Activated CD8-positive, alpha-beta memory T cell treated with anti-CD3 and anti-CD28 coated beads for 24 hours (primary cell): ENCODE measurements around the gene SIAE.
"Not testable (repeated sequence)": the region's sequence is repeated elsewhere in the genome, so short reads cannot be mapped to it uniquely, and the experiment has no call there.

ENCODE experiments used
- DNase-seq: peaks from one replicate; pipeline ENCODE4 v3.0.0-alpha.2; 2020

Gene SIAE

DNA sequence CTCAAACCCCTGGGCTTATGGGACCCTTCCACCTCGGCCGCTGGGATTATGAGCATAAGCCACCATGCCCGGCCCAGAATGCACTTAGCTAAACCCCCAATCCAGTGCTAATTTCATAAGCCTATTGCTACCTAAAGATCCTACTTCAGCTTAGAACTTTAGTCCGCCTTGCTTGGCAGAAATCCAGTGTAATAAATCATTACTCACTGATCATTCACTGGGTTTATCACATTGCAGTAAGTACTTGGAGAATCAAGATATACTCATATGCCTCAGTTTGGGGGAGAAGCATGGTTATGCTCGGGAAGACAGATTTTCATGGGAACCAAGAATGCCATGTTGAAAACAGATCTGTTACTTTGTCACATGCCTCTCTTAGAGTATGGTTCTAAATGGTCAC is 54.7 kb downstream of the SIAE start:
- no peak for DNase-seq

- DNase-seq = no peak
These were observed 60.8 kb downstream of the SIAE start for GRCh38 chr11:124612567-124613246.

GRCh38 chr11:124612045-124612444 is 61.5 kb downstream of the SIAE start:
- DNase-seq = no peak

DNA sequence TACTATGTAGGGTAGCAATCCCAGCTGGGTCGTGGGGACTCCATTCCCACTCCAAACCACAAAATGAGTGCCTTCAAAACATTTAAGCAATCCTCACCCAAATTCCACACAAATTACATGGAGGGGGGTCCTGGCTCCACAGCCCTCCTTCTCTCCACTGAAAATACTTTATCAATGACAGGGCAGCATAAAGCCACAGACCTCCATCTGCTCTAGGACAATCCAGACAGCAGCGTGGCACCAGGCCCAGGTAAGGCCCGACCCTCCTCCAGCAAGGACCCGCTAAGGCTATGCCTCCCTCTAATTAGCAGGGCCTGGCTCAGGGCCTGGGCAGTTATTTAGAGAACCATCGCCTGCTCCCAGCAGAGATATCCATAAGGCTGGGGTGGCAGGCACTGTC is 62.5 kb downstream of the SIAE start, which contains the start of gene PANX3:
TSS of gene PANX3 (plus strand) at position 365 of the 400 bp plus-strand sequence. CDS start 129 bp downstream, outside the sequence.
- no peak for DNase-seq

DNA sequence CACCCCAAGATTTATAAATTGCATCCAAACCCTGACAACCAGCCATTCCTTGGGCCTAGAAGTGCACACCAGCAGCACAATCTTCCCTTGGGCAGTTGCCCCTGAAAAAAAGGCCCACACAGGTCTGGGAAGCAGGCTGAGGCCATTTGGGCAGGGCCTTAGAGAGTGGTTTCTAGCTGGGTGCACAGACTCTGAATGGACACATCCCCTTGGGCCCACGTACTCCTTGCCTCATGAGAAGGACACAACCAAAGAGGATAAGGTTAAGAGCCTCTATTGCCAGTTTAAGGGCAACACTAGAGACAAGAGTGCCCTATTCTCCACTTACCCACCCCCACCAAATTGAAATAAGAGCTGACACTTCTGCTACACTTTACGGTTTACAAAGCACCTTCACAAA is 63.2 kb downstream of the SIAE start:
- no peak for DNase-seq

DNA sequence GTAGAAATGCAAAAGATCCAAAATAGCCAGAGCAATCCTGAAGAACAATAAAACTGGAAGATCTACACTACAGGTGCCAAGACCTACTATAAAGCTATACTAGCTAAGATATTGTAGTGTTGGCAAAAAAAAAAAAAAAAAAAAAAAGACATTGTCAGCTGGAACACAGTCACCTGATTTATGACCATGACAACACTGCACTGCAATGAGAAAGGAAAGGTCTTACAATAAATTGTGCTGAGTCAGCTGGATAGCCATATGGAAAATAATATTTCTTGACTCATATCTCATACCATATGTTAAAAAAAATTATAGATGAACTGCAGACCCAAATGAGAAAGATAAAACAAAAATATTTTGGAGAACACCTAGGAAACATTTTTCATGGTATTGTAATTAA is 65.4 kb downstream of the SIAE start:
- no peak for DNase-seq

DNA sequence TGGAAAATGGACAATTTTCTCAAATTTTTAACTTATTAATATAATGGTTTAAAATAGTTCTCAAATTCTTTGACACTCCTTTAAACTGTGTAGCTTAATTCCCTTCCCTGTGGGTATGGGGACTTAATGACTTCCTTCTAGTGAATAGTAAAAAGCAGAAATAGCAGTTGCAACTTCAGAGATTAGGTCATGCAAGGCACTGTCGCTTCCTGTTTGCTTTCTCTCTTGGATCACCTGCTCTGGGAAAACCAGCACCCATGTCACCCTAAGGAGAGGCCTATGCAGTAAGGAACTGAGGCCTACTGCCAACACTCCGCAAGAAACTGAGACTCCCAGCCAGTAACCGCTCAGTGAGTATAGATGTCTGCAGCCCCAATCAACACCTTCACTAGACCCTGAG is 67.8 kb downstream of the SIAE start:
- no peak for DNase-seq

DNA sequence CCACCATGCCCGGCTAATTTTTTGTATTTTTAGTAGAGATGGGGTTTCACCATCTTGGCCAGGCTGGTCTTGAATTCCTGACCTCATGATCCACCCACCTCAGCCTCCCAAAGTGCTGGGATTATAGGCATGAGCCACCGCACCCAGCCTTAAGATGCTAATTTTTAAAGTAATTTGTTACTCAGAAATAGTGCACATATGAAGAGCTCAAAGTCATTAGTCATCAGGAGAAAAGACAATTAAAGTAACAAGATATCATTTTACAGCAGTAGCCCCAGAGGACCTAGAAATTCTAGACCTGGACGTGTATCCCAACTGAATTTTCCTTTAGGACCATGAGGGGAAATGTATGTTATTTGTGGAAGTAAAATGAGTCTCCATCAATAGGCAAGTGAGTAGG is 70.8 kb downstream of the SIAE start:
- not testable (repeated sequence) for DNase-seq

GRCh38 chr11:124602193-124602592 is 71.3 kb downstream of the SIAE start:
- DNase-seq = no peak

DNA sequence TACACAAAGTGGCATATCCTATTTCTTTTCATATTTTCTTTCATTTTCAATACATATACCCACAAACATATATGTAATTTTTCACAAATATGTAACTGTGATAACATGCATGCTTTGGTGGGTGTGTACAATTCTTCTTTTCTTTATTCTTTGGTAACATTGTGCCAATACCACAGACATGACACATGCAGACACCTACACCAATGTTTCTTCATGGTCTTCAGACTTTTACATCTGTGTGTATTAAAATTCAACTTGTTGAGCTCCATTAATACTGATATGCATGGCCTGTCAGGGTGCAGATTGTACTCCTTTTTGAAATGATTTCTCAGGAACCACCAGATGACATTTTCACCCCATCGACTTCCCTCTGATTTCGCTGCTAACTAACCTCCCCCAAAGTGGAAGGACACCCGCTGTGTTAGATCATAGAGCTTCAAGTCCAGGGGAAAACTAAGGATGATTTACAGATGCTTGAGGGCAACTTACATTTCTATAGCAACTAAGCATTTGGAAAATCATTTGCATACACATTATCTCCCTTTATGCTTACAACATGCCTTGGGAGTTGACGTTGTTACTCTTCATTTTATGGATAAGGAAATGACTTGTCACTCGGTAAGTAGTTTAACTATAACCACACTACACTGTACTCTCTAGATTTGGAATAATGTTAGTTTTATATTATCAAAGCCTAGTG is 72.8 kb downstream of the SIAE start:
- no peak for DNase-seq

DNA sequence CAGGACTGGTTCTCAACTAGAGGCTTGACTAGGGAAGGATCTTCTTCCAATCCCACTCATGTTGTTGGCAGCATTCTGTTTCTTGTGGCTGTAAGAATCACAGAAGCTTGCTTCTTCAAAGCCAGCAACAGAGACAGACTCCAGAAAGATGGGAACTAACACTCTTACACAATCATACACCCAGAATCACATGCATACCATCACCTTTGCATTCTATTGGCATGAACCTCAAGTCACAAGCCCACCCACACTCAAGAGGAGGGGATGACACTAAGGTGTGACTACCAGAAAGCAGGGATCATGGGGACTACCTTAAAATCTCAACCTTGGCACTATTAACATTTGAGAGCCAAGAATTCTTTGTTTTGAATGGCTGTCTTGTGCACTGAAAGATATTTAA is 75.9 kb downstream of the SIAE start:
- no peak for DNase-seq

GRCh38 chr11:124595302-124595701 is 78.2 kb downstream of the SIAE start:
- DNase-seq = no peak

DNA sequence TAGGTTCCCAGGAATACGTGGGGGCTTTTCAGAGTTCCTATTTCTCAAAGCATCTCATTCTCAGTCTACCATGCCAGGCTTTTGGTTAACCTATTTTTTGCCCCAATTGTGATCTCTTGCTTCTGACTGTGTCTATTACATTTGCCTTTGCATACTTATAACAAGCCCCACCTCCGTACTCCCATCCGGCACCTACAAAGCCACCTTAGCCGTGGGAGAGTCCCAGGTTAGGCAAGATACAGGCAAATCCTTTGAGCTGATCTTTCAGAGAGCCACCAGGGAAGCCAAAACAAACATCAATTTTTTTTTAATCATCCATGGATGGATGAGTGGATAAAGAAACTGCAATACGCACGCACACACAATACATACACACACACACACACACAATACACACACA is 80.9 kb downstream of the SIAE start:
- no peak for DNase-seq

DNA sequence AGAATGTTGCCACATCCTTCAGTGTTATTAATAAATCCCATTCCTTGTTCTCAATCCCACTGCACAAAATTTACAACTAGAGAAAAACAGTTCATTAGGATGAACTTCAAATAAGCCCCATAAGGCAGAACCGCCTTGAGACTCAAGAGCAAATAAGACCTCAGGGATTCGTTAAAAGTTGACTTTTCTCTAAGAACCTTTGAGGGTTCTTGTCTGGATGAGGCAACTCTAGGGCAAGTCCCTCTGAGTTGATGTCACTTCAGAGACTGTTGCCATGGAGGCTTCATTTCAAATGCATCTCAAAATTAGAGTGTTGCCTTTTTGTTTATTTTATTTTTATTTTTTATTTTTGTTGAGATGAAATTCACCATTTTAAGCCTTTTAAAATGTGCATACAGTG is 82.1 kb downstream of the SIAE start:
- DNase-seq = no peak

GRCh38 chr11:124586238-124586860 is 87.2 kb downstream of the SIAE start:
- peak; percentile 70 for DNase-seq

GRCh38 chr11:124584681-124585372 is 88.7 kb downstream of the SIAE start:
- DNase-seq = no peak

DNA sequence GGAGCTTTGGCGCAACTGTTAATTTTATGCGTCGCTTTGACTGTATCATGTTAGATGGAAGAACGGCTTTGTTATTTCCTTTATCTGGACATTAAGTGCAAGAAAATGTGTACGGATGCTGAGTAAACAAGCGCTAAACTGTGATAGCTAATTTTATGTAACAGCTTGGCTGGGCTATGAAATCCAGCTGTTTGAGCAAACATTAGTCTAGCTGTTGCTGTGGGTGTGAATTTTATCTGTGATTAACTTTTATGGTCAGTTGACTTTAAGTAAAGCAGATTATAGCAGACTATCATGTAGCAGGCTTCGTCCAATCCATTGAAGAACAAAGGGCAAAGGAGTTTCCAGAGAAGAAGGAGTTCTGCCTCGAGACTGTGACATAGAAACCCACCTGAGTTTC is 89.8 kb downstream of the SIAE start:
- DNase-seq = no peak
